CD14-positive monocyte (primary cell): ENCODE data around the gene ACKR2. TPM values are rescaled to one million over a fixed set of nuclear protein-coding genes. Genes with fewer than 3 reads are reported as not detected.

Experiments
- DNase-seq, 3 donors: peaks; one replicate each; pipeline ENCODE4 v3.0.0-alpha.2; 2011 to 2022
- H2AFZ ChIP-seq: 2 replicates; pipeline ENCODE4 v1.6.0; 2012; ENCODE audit warnings: mild to moderate bottlenecking, low read depth, low read length, inconsistent platforms; ENCODE audit not compliant: insufficient read depth, poor library complexity, severe bottlenecking
- H3K27ac ChIP-seq, 2 donors: 1 replicate in 1 of 2; 2 replicates in 1 of 2; pipeline ENCODE4 v1.5.1; 2012 to 2013; ENCODE audit warnings: low read length in 2 of 2, control low read depth in 1 of 2, inconsistent platforms in 1 of 2, low read depth in 1 of 2, mild to moderate bottlenecking in 1 of 2
- H3K27me3 ChIP-seq, 2 donors: one replicate each; pipeline versions ENCODE4 v1.6.0 to v1.6.1; 2011 to 2013; ENCODE audit warnings: low read length in 2 of 2; ENCODE audit not compliant: control insufficient read depth in 2 of 2, insufficient read depth in 2 of 2
- H3K36me3 ChIP-seq, 2 donors: replicated peaks in 1 of 2; 1 replicate in 1 of 2; 2 replicates in 1 of 2; pipeline versions ENCODE4 v1.5.1 to v1.6.1; 2012 to 2013; ENCODE audit warnings: low read length in 2 of 2, control low read depth in 1 of 2, inconsistent platforms in 1 of 2, mild to moderate bottlenecking in 1 of 2; ENCODE audit not compliant: insufficient read depth in 2 of 2, control insufficient read depth in 1 of 2
- H3K4me1 ChIP-seq, 2 donors: 1 replicate in 1 of 2; 2 replicates in 1 of 2; pipeline versions ENCODE4 v1.5.1 to v1.6.1; 2012 to 2013; ENCODE audit warnings: low read length in 2 of 2, control low read depth in 1 of 2, inconsistent platforms in 1 of 2, mild to moderate bottlenecking in 1 of 2, moderate library complexity in 1 of 2; ENCODE audit not compliant: insufficient read depth in 2 of 2, control insufficient read depth in 1 of 2
- H3K4me2 ChIP-seq: replicated peaks from 2 replicates; pipeline ENCODE3; 2012; ENCODE audit warnings: low read length, moderate library complexity, mild to moderate bottlenecking; ENCODE audit not compliant: poor library complexity, severe bottlenecking; ENCODE audit errors: extremely low read depth
- H3K4me3 ChIP-seq, 3 experiments: fragments of 200-600 bp in 1 of 3; sonication (generic) in 1 of 3; replicated peaks in 1 of 3; 1 replicate in 2 of 3; 2 replicates in 1 of 3; pipeline ENCODE4 v1.5.1; 2011 to 2013; ENCODE audit warnings: low read length in 3 of 3, mild to moderate bottlenecking in 3 of 3, control low read depth in 2 of 3, low read depth in 2 of 3, inconsistent platforms in 1 of 3, moderate library complexity in 1 of 3
- H3K79me2 ChIP-seq: 2 replicates; pipeline ENCODE4 v1.6.0; 2012; ENCODE audit warnings: mild to moderate bottlenecking, control low read depth, inconsistent platforms, low read length, moderate library complexity; ENCODE audit not compliant: insufficient read depth
- H3K9ac ChIP-seq: 2 replicates; pipeline ENCODE4 v1.6.0; 2017; ENCODE audit warnings: low read length, mild to moderate bottlenecking; ENCODE audit not compliant: insufficient read depth, poor library complexity, severe bottlenecking
- H3K9me3 ChIP-seq, 2 donors: replicated peaks in 1 of 2; 1 replicate in 1 of 2; 2 replicates in 1 of 2; pipeline versions ENCODE4 v1.5.1 to v1.6.1; 2012 to 2013; ENCODE audit warnings: low read length in 2 of 2, control low read depth in 1 of 2; ENCODE audit not compliant: control insufficient read depth in 1 of 2, insufficient read depth in 1 of 2
- H4K20me1 ChIP-seq: 2 replicates; pipeline ENCODE4 v1.6.0; 2012; ENCODE audit warnings: mild to moderate bottlenecking, low read length, control low read depth, moderate library complexity; ENCODE audit not compliant: insufficient read depth
- H3K27ac Mint-ChIP-seq, 7 donors: one replicate each; pipeline ENCODE4 v1.8.0; 2020; ENCODE audit warnings: mild to moderate bottlenecking in 7 of 7, mixed read lengths in 7 of 7, moderate library complexity in 6 of 7, inconsistent platforms in 2 of 7
- H3K27me3 Mint-ChIP-seq, 3 donors: one replicate each; pipeline ENCODE4 v1.8.0; 2021 to 2022; ENCODE audit warnings: low read depth in 3 of 3, mild to moderate bottlenecking in 3 of 3, mixed read lengths in 3 of 3, moderate library complexity in 3 of 3, inconsistent platforms in 1 of 3
- H3K36me3 Mint-ChIP-seq, 2 donors: one replicate each; pipeline ENCODE4 v1.8.0; 2020; ENCODE audit warnings: mixed read lengths in 2 of 2, inconsistent platforms in 1 of 2, mild to moderate bottlenecking in 1 of 2
- H3K4me1 Mint-ChIP-seq: one replicate; pipeline ENCODE4 v1.8.0; 2020; ENCODE audit warnings: mild to moderate bottlenecking, mixed read lengths
- H3K4me3 Mint-ChIP-seq, 2 donors: one replicate each; pipeline ENCODE4 v1.8.0; 2020; ENCODE audit warnings: mild to moderate bottlenecking in 2 of 2, mixed read lengths in 2 of 2, moderate library complexity in 1 of 2
- H3K9me3 Mint-ChIP-seq, 7 donors: one replicate each; pipeline ENCODE4 v1.8.0; 2020 to 2022; ENCODE audit warnings: mixed read lengths in 7 of 7, mild to moderate bottlenecking in 6 of 7, moderate library complexity in 6 of 7, inconsistent platforms in 2 of 7
- WGBS: methylation state at CpG from one replicate; pipeline ENCODE4 v1.1.5; 2013; ENCODE audit warnings: missing lambda C conversion rate; ENCODE audit not compliant: insufficient coverage; 5-methylcytosine and 5-hydroxymethylcytosine counted together
- intact Hi-C, 2 donors: fragments of 100-400 bp; cut with micrococcal nuclease; formaldehyde crosslinking; loops; one replicate each; pipeline versions ENCODE4 v1.15.0 to v1.15.1; 2023
- polyA plus RNA-seq, 3 donors: library from polyadenylated mRNA; depleted of rRNA in 1 of 3; unstranded in 2 of 3; stranded (reverse) in 1 of 3; fragments of 300-500 nt in 2 of 3; fragments of >200 nt in 1 of 3; fragmentation: Illumina TruSeq in 2 of 3; gene quantifications; 1 replicate in 2 of 3; 2 replicates in 1 of 3; pipeline ENCODE4 v1.2.3, GENCODE V29; 2012 to 2021
- TF ChIP-seq, protein P1 (sequence below): fragments of 200-600 bp; IDR thresholded peaks from one replicate; pipeline ENCODE4 v1.8.0; 2022; ENCODE audit warnings: antibody characterized with exemption, mild to moderate bottlenecking

The ACKR2 gene
- polyA plus RNA-seq, 3 donors: 0.49 TPM; not detected in 2

DNA sequence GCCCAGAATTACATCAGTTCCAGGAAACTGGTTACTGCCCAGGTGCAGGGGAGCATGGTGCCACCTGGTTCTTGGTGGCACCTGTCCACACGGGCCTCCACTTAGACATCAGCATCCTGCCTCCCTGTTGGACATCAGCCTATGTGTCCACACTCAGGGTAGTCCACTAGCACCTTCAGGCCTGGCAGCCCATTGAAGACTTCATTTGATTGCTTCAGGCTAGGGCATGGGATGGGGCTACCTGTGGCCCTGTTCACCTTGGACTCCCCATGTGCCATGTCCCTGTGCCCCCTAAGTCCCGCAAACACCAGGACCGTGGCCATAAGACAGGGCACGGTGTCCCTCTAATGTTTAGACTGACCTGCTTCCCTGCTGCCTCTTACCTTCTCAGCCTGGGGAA, 35.6 kb downstream of the ACKR2 start:
- peak overlapping the region in 2 of 7 donors; percentile 30 for H3K27ac Mint-ChIP-seq
- H3K9me3 ChIP-seq: no peaks in the 10 kb centered on the region
- H3K79me2 ChIP-seq: no peaks in the 10 kb centered on the region
- TF ChIP-seq, protein P1, sequence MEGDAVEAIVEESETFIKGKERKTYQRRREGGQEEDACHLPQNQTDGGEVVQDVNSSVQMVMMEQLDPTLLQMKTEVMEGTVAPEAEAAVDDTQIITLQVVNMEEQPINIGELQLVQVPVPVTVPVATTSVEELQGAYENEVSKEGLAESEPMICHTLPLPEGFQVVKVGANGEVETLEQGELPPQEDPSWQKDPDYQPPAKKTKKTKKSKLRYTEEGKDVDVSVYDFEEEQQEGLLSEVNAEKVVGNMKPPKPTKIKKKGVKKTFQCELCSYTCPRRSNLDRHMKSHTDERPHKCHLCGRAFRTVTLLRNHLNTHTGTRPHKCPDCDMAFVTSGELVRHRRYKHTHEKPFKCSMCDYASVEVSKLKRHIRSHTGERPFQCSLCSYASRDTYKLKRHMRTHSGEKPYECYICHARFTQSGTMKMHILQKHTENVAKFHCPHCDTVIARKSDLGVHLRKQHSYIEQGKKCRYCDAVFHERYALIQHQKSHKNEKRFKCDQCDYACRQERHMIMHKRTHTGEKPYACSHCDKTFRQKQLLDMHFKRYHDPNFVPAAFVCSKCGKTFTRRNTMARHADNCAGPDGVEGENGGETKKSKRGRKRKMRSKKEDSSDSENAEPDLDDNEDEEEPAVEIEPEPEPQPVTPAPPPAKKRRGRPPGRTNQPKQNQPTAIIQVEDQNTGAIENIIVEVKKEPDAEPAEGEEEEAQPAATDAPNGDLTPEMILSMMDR: no peak
- no peaks in the 10 kb centered on the region for H4K20me1 ChIP-seq
- H3K4me1 Mint-ChIP-seq: peaks cover 24% of the 10 kb centered on the region
- H3K4me3 Mint-ChIP-seq: no peak overlapping the region
- no peaks in the 10 kb centered on the region for H3K27me3 ChIP-seq
- no peak overlapping the region for H3K4me3 ChIP-seq
- intact Hi-C loops: no loop called here
- DNase-seq: no peak
- WGBS: 95% methylated on average over 3 of the region's 4 CpGs
- H3K9me3 Mint-ChIP-seq: peaks cover 0 to 3% (median 0%) of the 10 kb centered on the region in 7 donors
- H3K4me2 ChIP-seq: no peak overlapping the region
- H3K36me3 ChIP-seq: no peaks in the 10 kb centered on the region
- peaks cover 0 to 4% (median 3%) of the 10 kb centered on the region in 3 donors for H3K27me3 Mint-ChIP-seq
- peaks cover 0 to 4% of the 10 kb centered on the region in 2 donors for H3K36me3 Mint-ChIP-seq
- peaks cover 17 to 18% of the 10 kb centered on the region in 2 donors for H3K4me1 ChIP-seq
- no peak overlapping the region for H2AFZ ChIP-seq
- H3K9ac ChIP-seq: no peak overlapping the region
- no peak overlapping the region for H3K27ac ChIP-seq

DNA sequence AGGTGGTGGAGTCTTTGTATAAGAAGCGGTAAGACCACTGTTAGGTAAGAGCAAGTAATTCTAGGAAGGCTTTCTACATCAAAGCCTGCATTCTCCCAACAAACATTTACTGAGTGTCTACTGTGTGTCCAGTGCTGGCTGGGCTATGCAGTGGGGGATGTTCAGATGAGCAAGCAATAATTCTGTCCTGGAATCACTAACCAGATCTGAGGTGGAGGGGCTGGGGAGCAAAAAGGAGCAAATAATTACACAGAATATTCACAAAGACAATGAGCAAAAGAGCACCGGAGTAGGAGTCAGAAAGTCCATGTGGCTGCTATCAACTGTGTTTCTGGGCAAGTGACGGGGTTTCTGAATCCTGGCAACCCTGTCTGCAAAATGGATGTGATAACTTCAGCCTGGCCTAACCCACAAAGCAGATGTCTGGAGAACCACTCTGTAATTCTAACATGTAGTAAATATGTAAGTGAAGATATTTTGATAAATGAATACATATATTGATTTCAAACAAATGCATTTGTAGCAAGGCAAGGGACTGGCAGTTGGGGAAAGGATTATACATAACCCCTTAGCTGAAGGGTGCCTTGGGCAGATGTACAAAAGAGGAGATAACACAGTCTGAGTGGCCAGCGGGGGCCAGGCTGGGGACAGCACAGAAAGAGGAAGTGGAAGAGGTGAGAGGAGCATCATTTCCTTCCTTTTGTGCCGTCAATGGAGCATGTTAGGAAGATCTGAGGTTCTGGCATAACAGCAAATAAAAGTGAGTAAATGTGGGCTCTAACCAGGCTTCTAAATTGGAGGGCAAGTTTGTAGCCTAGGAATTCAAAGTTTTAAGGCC, 37.7 kb downstream of the ACKR2 start:
- intact Hi-C loops: no loop called here
- Histone ChIP-seq H2AFZ (peak overlapping the region; percentile 51), H3K79me2 (no peaks in the 10 kb centered on the region), H3K4me2 (peak overlapping the region; percentile 17), H3K4me3 (peak overlapping the region in 1 of 3 experiments; percentile 18), H3K27me3 (no peaks in the 10 kb centered on the region), H3K9me3 (no peaks in the 10 kb centered on the region), H3K4me1 (peaks cover 17 to 18% of the 10 kb centered on the region in 2 donors), H3K9ac (peak overlapping the region; percentile 13), H3K36me3 (no peaks in the 10 kb centered on the region), H4K20me1 (no peaks in the 10 kb centered on the region), H3K27ac (peak overlapping the region in 1 of 2 donors; percentile 67)
- 0% methylated on average over 2 of the region's 5 CpGs for WGBS
- DNase-seq: peak; percentile 68 to 76 (median 71)
- Mint-ChIP-seq H3K27me3 (peaks cover 0 to 3% (median 2%) of the 10 kb centered on the region in 3 donors), H3K4me3 (peak overlapping the region; percentile 32 to 71), H3K36me3 (peaks cover 0 to 4% of the 10 kb centered on the region in 2 donors), H3K4me1 (peaks cover 23% of the 10 kb centered on the region), H3K9me3 (peaks cover 0 to 3% (median 0%) of the 10 kb centered on the region in 7 donors), H3K27ac (peak overlapping the region; percentile 81 to 95 (median 90))
- TF ChIP-seq, protein P1: no peak
